NCI-H526 treated with DMSO at 0.1 percent for 48 hours (cell line): ENCODE data around the gene JUN.
"Not testable (repeated sequence)": the region's sequence is repeated elsewhere in the genome, so short reads cannot be mapped to it uniquely, and the experiment has no call there.

Experiments used
- DNase-seq: peaks from one replicate; lab custom pipeline; 2025; lab: John Stamatoyannopoulos, UW

Gene JUN

GRCh38 chr1:58808077-58808476, 24.2 kb upstream of the JUN start:
- no peak for DNase-seq

- DNase-seq = no peak
Observed at GRCh38 chr1:58805716-58806571, 22.1 kb upstream of the JUN start.

- DNase-seq = no peak
Observed at GRCh38 chr1:58804853-58805565, 21.2 kb upstream of the JUN start.

- no peak for DNase-seq
Observed at GRCh38 chr1:58803858-58804257, 20.0 kb upstream of the JUN start.

- no peak for DNase-seq
Observed at GRCh38 chr1:58802640-58803399, 19.0 kb upstream of the JUN start.

GRCh38 chr1:58801286-58801685, 17.4 kb upstream of the JUN start:
- not testable (repeated sequence) for DNase-seq

GRCh38 chr1:58799650-58800049, 15.8 kb upstream of the JUN start:
- no peak for DNase-seq

GRCh38 chr1:58798910-58799442, 15.1 kb upstream of the JUN start:
- no peak for DNase-seq

- no peak for DNase-seq
Observed at GRCh38 chr1:58796416-58796815, 12.6 kb upstream of the JUN start.

GRCh38 chr1:58794585-58794984, 10.7 kb upstream of the JUN start:
- no peak for DNase-seq

GRCh38 chr1:58792846-58793245, 9.0 kb upstream of the JUN start:
- DNase-seq = no peak

GRCh38 chr1:58791106-58791505, 7.3 kb upstream of the JUN start:
- DNase-seq = no peak

GRCh38 chr1:58789996-58790660, 6.3 kb upstream of the JUN start:
- DNase-seq = no peak

- no peak for DNase-seq
Observed at GRCh38 chr1:58789322-58789856, 5.5 kb upstream of the JUN start.

GRCh38 chr1:58788259-58788658, 4.4 kb upstream of the JUN start:
- no peak for DNase-seq

- DNase-seq = no peak
Observed at GRCh38 chr1:58786927-58787245, 3.0 kb upstream of the JUN start.

- DNase-seq = no peak
Observed at GRCh38 chr1:58786184-58786926, 2.5 kb upstream of the JUN start.

- peak; percentile 78 for DNase-seq
Observed at GRCh38 chr1:58785442-58786058, 1.7 kb upstream of the JUN start.

- DNase-seq = peak; percentile 78
Observed at GRCh38 chr1:58784758-58785441, 1.1 kb upstream of the JUN start.
